Mesenchymal stem cell (in vitro differentiated cells and primary cell): ENCODE data around the gene REXO4.

Experiments used
- DNase-seq: peaks from one replicate; pipeline ENCODE4 v3.0.0-alpha.2; 2013
- H2AFZ ChIP-seq: one replicate; pipeline ENCODE4 v1.6.1; 2013; ENCODE audit warnings: low read depth, mild to moderate bottlenecking, control low read depth, inconsistent platforms, low read length, moderate library complexity
- H2AK5ac ChIP-seq: 2 replicates; pipeline ENCODE4 v1.6.1; 2013; ENCODE audit warnings: low read length, moderate library complexity, mild to moderate bottlenecking, inconsistent platforms; ENCODE audit not compliant: severe bottlenecking
- H2BK120ac ChIP-seq: one replicate; pipeline ENCODE4 v1.6.1; 2013; ENCODE audit warnings: low read depth, mild to moderate bottlenecking, inconsistent platforms, low read length, moderate library complexity
- H2BK12ac ChIP-seq, 2 experiments: one replicate each; pipeline ENCODE4 v1.6.1; 2013; ENCODE audit warnings: inconsistent platforms in 2 of 2, low read length in 2 of 2, mild to moderate bottlenecking in 2 of 2, moderate library complexity in 2 of 2, control low read depth in 1 of 2
- H2BK15ac ChIP-seq: one replicate; pipeline ENCODE4 v1.6.1; 2013; ENCODE audit warnings: mild to moderate bottlenecking, low read depth, inconsistent platforms; ENCODE audit not compliant: poor library complexity, severe bottlenecking
- H2BK5ac ChIP-seq: 2 replicates; pipeline ENCODE4 v1.6.1; 2013; ENCODE audit warnings: low read depth, mild to moderate bottlenecking, low read length, control low read depth, inconsistent platforms; ENCODE audit not compliant: poor library complexity, severe bottlenecking
- H3K14ac ChIP-seq, 2 experiments: one replicate each; pipeline ENCODE4 v1.6.1; 2013; ENCODE audit warnings: inconsistent platforms in 2 of 2, low read length in 2 of 2, control low read depth in 1 of 2, mild to moderate bottlenecking in 1 of 2, moderate library complexity in 1 of 2
- H3K18ac ChIP-seq, 2 experiments: one replicate each; pipeline ENCODE4 v1.6.1; 2013; ENCODE audit warnings: inconsistent platforms in 2 of 2, low read length in 2 of 2, control low read depth in 1 of 2, low read depth in 1 of 2, mild to moderate bottlenecking in 1 of 2
- H3K23ac ChIP-seq, 2 experiments: one replicate each; pipeline ENCODE4 v1.6.1; 2013; ENCODE audit warnings: inconsistent platforms in 2 of 2, low read length in 2 of 2, mild to moderate bottlenecking in 2 of 2, moderate library complexity in 2 of 2, control low read depth in 1 of 2
- H3K27ac ChIP-seq: 2 replicates; pipeline ENCODE4 v1.5.1; 2013; ENCODE audit warnings: mild to moderate bottlenecking, moderate library complexity, low read length, control low read depth, inconsistent platforms; ENCODE audit not compliant: poor library complexity, severe bottlenecking
- H3K27me3 ChIP-seq, 2 experiments: 2 replicates each; pipeline versions ENCODE4 v1.6.1 to v1.7.0; 2013; ENCODE audit warnings: low read length in 2 of 2, mild to moderate bottlenecking in 2 of 2, moderate library complexity in 2 of 2, control low read depth in 1 of 2, inconsistent platforms in 1 of 2; ENCODE audit not compliant: control insufficient read depth in 1 of 2, insufficient read depth in 1 of 2
- H3K36me3 ChIP-seq, 2 experiments: 2 replicates each; pipeline versions ENCODE4 v1.6.1 to v1.7.0; 2013; ENCODE audit warnings: low read length in 2 of 2, control low read depth in 1 of 2, inconsistent platforms in 1 of 2, low read depth in 1 of 2, mild to moderate bottlenecking in 1 of 2; ENCODE audit not compliant: insufficient read depth in 2 of 2, control insufficient read depth in 1 of 2
- H3K4ac ChIP-seq, 2 experiments: one replicate each; pipeline ENCODE4 v1.6.1; 2013; ENCODE audit warnings: inconsistent platforms in 2 of 2, low read length in 2 of 2, mild to moderate bottlenecking in 2 of 2, moderate library complexity in 2 of 2, control low read depth in 1 of 2, low read depth in 1 of 2
- H3K4me1 ChIP-seq: 2 replicates; pipeline ENCODE4 v1.6.1; 2013; ENCODE audit warnings: low read depth, low read length, control low read depth; ENCODE audit not compliant: control insufficient read depth, insufficient read depth
- H3K4me2 ChIP-seq: 2 replicates; pipeline ENCODE4 v1.6.1; 2013; ENCODE audit warnings: low read length, mild to moderate bottlenecking, inconsistent platforms; ENCODE audit not compliant: poor library complexity, severe bottlenecking
- H3K4me3 ChIP-seq, 2 experiments: 2 replicates each; pipeline versions ENCODE4 v1.5.1 to v1.7.0; 2013; ENCODE audit warnings: low read length in 2 of 2, mild to moderate bottlenecking in 2 of 2, control low read depth in 1 of 2, low read depth in 1 of 2; ENCODE audit not compliant: insufficient read depth in 1 of 2
- H3K79me1 ChIP-seq: replicated peaks from 2 replicates; pipeline ENCODE4 v1.6.1; 2013; ENCODE audit warnings: mild to moderate bottlenecking, control low read depth, low read length, inconsistent platforms; ENCODE audit not compliant: poor library complexity, severe bottlenecking
- H3K9ac ChIP-seq: 2 replicates; pipeline ENCODE4 v1.7.0; 2013; ENCODE audit warnings: mild to moderate bottlenecking, low read length, moderate library complexity
- H3K9me3 ChIP-seq: 2 replicates; pipeline ENCODE4 v1.7.0; 2013; ENCODE audit warnings: mild to moderate bottlenecking, low read length; ENCODE audit not compliant: control insufficient read depth
- H4K8ac ChIP-seq: one replicate; pipeline ENCODE4 v1.6.1; 2013; ENCODE audit warnings: inconsistent platforms, mild to moderate bottlenecking, low read length, moderate library complexity
- H4K91ac ChIP-seq: one replicate; pipeline ENCODE4 v1.6.1; 2013; ENCODE audit warnings: mild to moderate bottlenecking, low read length, inconsistent platforms
- WGBS: methylation state at CpG from one replicate; pipeline ENCODE4 v1.1.7; 2013; ENCODE audit warnings: mixed read lengths; 5-methylcytosine and 5-hydroxymethylcytosine counted together

The REXO4 gene

GRCh38 chr9:133386338-133386737 lies 31.5 kb downstream of the REXO4 start:
- DNase-seq, result no peak
- H3K27me3 ChIP-seq, result peaks cover 0 to 15% of the 10 kb centered on the region in 2 experiments
- H3K4ac ChIP-seq, result no peak overlapping the region
- no peak overlapping the region for H3K18ac ChIP-seq
- H2AFZ ChIP-seq, result no peak overlapping the region
- H3K14ac ChIP-seq, result no peak overlapping the region
- no peak overlapping the region for H2BK15ac ChIP-seq
- no peak overlapping the region for H3K4me2 ChIP-seq
- H3K27ac ChIP-seq, result no peak overlapping the region
- no peak overlapping the region for H3K23ac ChIP-seq
- no peaks in the 10 kb centered on the region for H3K36me3 ChIP-seq
- H3K79me1 ChIP-seq, result no peaks in the 10 kb centered on the region
- no peak overlapping the region for H2AK5ac ChIP-seq
- WGBS, result 75% methylated on average over 13 of the region's 13 CpGs
- H3K4me1 ChIP-seq, result no peaks in the 10 kb centered on the region
- H4K91ac ChIP-seq, result no peak overlapping the region
- H3K4me3 ChIP-seq, result no peak overlapping the region
- no peak overlapping the region for H2BK12ac ChIP-seq
- no peak overlapping the region for H3K9ac ChIP-seq
- H2BK5ac ChIP-seq, result no peak overlapping the region
- H3K9me3 ChIP-seq, result no peaks in the 10 kb centered on the region
- no peak overlapping the region for H2BK120ac ChIP-seq
- H4K8ac ChIP-seq, result no peak overlapping the region

- Histone ChIP-seq H3K23ac (no peak overlapping the region), H3K4me2 (no peak overlapping the region), H4K8ac (no peak overlapping the region), H2AK5ac (no peak overlapping the region), H2AFZ (no peak overlapping the region), H3K4me3 (no peak overlapping the region), H3K14ac (peak overlapping the region in 1 of 2 experiments; percentile 37), H3K4me1 (no peaks in the 10 kb centered on the region), H3K27me3 (peaks cover 0 to 10% of the 10 kb centered on the region in 2 experiments), H3K36me3 (no peaks in the 10 kb centered on the region), H2BK12ac (no peak overlapping the region), H3K9ac (no peak overlapping the region), H2BK120ac (no peak overlapping the region), H2BK15ac (no peak overlapping the region), H3K9me3 (no peaks in the 10 kb centered on the region), H2BK5ac (no peak overlapping the region), H3K4ac (no peak overlapping the region), H3K79me1 (no peaks in the 10 kb centered on the region), H3K27ac (no peak overlapping the region), H4K91ac (no peak overlapping the region), H3K18ac (no peak overlapping the region)
- WGBS, result 85% methylated on average over 14 of the region's 14 CpGs
- no peak for DNase-seq
Observed at GRCh38 chr9:133385452-133385851, 32.4 kb downstream of the REXO4 start.

- H3K23ac ChIP-seq, result no peak overlapping the region
- no peak overlapping the region for H3K4me3 ChIP-seq
- no peak for DNase-seq
- H3K27ac ChIP-seq, result no peak overlapping the region
- WGBS, result 96% methylated on average over 17 of the region's 17 CpGs
- H3K14ac ChIP-seq, result no peak overlapping the region
- H3K36me3 ChIP-seq, result no peaks in the 10 kb centered on the region
- no peaks in the 10 kb centered on the region for H3K79me1 ChIP-seq
- no peak overlapping the region for H3K4ac ChIP-seq
- H2BK5ac ChIP-seq, result no peak overlapping the region
- H2BK15ac ChIP-seq, result no peak overlapping the region
- no peak overlapping the region for H3K9ac ChIP-seq
- H4K91ac ChIP-seq, result no peak overlapping the region
- H2AK5ac ChIP-seq, result no peak overlapping the region
- no peak overlapping the region for H3K18ac ChIP-seq
- H2BK120ac ChIP-seq, result no peak overlapping the region
- no peak overlapping the region for H4K8ac ChIP-seq
- H3K9me3 ChIP-seq, result no peaks in the 10 kb centered on the region
- H3K27me3 ChIP-seq, result peaks cover 0 to 6% of the 10 kb centered on the region in 2 experiments
- no peak overlapping the region for H2AFZ ChIP-seq
- H3K4me1 ChIP-seq, result no peaks in the 10 kb centered on the region
- no peak overlapping the region for H2BK12ac ChIP-seq
- no peak overlapping the region for H3K4me2 ChIP-seq
Observed at GRCh38 chr9:133384736-133385321, 33.0 kb downstream of the REXO4 start.

GRCh38 chr9:133383438-133383837 lies 34.4 kb downstream of the REXO4 start:
- Histone ChIP-seq H2BK120ac (no peak overlapping the region), H3K23ac (no peak overlapping the region), H3K14ac (no peak overlapping the region), H3K27ac (no peak overlapping the region), H3K4me2 (no peak overlapping the region), H3K79me1 (no peaks in the 10 kb centered on the region), H4K91ac (no peak overlapping the region), H4K8ac (no peak overlapping the region), H2AFZ (no peak overlapping the region), H3K9me3 (no peaks in the 10 kb centered on the region), H2AK5ac (no peak overlapping the region), H3K4me3 (no peak overlapping the region), H2BK15ac (no peak overlapping the region), H3K27me3 (peaks cover 0 to 4% of the 10 kb centered on the region in 2 experiments), H3K18ac (no peak overlapping the region), H2BK12ac (no peak overlapping the region), H3K4me1 (peaks cover 3% of the 10 kb centered on the region), H3K9ac (no peak overlapping the region), H3K4ac (no peak overlapping the region), H3K36me3 (no peaks in the 10 kb centered on the region), H2BK5ac (no peak overlapping the region)
- DNase-seq, result no peak
- WGBS, result 89% methylated on average over 3 of the region's 3 CpGs
